ENCODE measurements around the gene KIF27.
"Not testable (repeated sequence)": the region's sequence is repeated elsewhere in the genome, so short reads cannot be mapped to it uniquely, and the experiment has no call there.

KIF27 gene

DNA sequence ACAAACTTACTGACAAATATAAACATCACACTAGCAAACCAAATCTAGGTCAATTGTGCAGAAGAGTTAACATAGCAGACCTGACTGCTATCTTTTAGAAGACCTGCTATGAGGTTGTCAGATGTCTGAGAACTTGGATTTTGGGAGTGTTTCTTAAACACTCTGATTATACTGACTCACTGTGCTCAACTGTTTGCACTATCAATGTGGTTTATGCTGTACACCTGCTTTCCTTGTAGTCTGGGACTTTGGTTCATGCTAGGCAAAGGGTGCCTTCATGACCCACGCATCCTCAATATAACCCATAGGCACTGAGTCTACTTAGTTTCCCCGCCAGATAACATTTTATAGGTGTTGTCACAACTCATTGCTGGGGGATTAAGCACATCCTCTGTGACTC is 26.9 kb downstream of the KIF27 start:
- ATAC-seq; H3K9me3 Mint-ChIP-seq; H3K4me1 Mint-ChIP-seq; H3K36me3 Mint-ChIP-seq; DNase-seq (ENCODE audit: low spot score in 2 of 2); H3K27ac Mint-ChIP-seq; H3K4me3 Mint-ChIP-seq: not testable (repeated sequence)

DNA sequence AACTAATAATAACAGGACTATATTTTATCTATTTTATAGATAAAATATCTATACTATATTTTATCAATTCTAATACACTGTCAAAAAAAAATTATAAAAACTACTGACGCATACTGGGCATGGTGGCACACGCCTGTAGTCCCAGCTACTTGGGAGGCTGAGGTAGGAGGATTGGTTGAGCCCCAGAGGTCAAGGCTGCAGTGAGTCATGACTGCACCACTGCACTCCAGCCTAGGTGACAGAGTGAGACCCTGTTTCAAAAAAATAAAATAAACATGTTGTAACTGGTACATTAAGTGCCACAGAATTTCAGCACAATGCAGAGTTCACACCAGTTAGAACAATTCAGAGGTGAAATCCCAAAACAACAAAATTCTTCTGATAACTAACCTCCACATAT is 34.7 kb downstream of the KIF27 start:
- not testable (repeated sequence) for H3K27ac Mint-ChIP-seq; H3K9me3 Mint-ChIP-seq; H3K4me1 Mint-ChIP-seq; ATAC-seq; DNase-seq (ENCODE audit: low spot score in 2 of 2); H3K36me3 Mint-ChIP-seq; H3K4me3 Mint-ChIP-seq

DNA sequence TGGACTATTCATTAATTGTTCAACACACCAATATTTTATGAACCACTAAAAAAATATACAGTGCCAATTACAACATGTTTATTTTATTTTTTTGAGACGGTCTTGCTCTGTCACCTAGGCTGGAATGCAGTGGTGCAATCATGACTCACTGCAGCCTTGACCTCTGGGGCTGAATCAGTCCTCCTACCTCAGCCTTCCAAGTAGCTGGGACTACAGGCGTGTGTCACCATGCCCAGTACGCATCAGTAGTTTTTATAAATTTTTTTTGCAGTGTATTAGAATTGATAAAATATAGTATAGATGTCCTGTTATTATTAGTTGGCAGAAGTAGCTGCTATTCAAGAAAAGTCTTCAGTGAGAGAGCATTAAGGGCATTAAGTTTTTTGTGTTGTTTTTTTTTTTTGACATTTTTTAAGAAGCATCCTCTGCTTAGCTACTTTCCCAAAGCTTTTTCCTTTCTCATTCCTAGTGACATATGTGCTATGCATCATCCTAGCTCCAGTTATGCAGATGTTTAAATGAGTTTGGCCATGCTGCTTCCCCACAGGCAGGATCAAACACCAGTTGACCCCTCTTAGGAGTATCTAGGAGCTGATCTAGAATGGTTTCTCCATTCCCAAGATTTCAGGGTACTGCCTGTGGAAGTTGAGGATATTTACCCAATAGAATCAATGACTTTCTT is 35.5 kb downstream of the KIF27 start:
- not testable (repeated sequence) for ATAC-seq; H3K4me1 Mint-ChIP-seq; H3K4me3 Mint-ChIP-seq; DNase-seq (ENCODE audit: low spot score in 2 of 2); H3K27ac Mint-ChIP-seq; H3K9me3 Mint-ChIP-seq; H3K36me3 Mint-ChIP-seq

DNA sequence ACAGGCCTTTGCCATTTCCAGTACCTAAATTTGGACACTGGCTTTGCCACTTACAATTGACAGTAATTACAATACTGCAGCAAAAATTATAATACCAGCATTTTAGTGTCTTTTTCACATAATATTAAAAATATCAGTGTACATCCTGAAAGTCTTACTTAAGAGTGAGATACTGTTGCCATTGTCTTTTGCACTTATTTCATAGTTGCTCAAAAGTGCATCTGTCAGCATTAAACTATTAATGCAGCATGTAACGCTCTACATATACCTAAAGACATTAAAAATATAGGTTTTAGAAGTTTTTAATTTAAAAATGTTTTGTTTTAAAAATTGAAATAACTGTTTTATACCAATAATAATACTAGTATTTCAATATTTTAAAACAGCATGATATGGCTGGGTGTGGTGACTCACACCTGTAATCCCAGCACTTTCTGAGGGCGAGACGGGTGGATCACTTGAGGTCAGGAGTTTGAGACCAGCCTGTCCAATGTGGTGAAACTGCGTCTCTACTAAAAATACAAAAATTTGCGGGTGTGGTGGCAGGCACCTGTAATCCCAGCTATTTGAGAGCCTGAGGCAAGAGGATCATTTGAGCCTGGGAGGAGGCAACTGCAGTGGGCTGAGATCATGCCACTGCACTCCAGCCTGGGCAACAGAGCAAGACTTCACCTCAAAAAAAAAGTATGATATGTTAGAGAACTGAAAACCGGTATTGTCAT is 39.4 kb downstream of the KIF27 start:
- DNase-seq (ENCODE audit: low spot score in 2 of 2); H3K4me3 Mint-ChIP-seq: not testable (repeated sequence)

DNA sequence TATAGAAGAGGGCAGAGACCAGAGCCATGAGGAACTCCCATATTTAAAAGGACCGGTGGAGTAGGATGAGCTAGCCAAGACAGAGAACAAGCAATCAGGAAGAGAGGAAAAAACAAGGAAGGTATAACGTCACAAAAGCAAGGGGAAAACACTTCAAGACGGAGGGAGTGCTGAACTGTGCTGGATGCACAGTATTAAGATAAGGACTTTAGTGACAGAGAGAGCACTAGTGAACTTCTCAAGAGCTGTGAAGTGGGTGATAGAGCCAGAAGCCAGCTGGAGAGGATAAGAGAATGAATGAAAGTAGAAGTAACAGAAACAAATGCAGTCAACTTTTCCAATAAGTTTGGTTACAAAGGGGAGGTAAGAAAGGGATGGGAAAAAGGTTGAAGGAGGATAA is 45.7 kb downstream of the KIF27 start:
- not testable (repeated sequence) for H3K27ac Mint-ChIP-seq; H3K4me1 Mint-ChIP-seq; ATAC-seq; H3K36me3 Mint-ChIP-seq; DNase-seq (ENCODE audit: low spot score in 2 of 2); H3K4me3 Mint-ChIP-seq; H3K9me3 Mint-ChIP-seq

More for the DNA sequence above, 39.4 kb downstream of the KIF27 start:
- ATAC-seq, H3K9me3 Mint-ChIP-seq, H3K4me1 Mint-ChIP-seq, H3K36me3 Mint-ChIP-seq, H3K27ac Mint-ChIP-seq: not testable (repeated sequence)

DNA sequence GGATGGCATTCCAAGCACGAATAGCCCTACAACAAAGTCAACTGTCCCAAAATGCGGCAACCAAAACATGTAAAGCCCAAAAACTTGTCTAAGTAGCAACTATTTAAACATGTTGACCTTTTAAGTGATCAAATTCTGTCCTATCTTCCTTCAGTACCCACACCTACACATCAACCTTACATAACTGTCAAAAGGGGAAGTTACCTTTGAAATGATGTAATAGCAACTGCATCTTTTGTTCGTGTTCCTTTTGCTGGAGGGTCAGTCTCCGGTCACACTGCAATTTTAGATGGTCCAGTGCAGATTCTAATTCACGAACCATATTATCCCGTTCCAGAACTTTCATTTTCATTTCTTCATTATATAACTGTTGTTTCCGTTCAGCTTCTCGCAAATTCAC is 71.3 kb downstream of the KIF27 start:
- not testable (repeated sequence) for H3K9me3 Mint-ChIP-seq; H3K4me3 Mint-ChIP-seq; H3K4me1 Mint-ChIP-seq; ATAC-seq; H3K36me3 Mint-ChIP-seq; DNase-seq (ENCODE audit: low spot score in 2 of 2); H3K27ac Mint-ChIP-seq

DNA sequence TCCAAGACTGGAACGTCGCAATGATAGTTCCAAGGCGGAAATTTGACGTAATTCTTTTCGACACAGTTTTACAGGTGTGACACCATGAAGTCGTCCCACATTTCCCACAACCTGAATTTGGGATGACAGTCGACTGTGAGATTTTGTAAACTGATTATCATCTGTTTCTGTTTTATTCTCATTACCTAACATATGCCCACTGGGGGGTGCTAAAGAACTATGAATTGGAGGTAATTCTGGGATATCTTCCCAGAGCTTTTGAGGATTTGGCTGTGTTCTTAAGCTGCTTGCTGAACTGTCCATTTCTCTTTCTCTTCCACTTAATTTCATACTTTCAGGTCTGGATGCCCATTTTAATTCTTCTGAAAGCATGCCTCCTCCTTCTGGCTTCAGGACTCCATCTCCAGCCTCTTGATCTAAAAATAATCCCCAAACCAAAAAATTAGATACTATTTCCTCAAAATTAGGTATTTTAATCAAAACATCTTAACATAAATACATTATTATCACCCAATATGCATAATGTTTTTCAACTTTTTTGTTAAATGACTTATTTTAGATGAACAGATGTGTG is 84.1 kb downstream of the KIF27 start:
- not testable (repeated sequence) for H3K36me3 Mint-ChIP-seq; ATAC-seq; H3K4me1 Mint-ChIP-seq; H3K4me3 Mint-ChIP-seq; H3K9me3 Mint-ChIP-seq; H3K27ac Mint-ChIP-seq; DNase-seq (ENCODE audit: low spot score in 2 of 2)

DNA sequence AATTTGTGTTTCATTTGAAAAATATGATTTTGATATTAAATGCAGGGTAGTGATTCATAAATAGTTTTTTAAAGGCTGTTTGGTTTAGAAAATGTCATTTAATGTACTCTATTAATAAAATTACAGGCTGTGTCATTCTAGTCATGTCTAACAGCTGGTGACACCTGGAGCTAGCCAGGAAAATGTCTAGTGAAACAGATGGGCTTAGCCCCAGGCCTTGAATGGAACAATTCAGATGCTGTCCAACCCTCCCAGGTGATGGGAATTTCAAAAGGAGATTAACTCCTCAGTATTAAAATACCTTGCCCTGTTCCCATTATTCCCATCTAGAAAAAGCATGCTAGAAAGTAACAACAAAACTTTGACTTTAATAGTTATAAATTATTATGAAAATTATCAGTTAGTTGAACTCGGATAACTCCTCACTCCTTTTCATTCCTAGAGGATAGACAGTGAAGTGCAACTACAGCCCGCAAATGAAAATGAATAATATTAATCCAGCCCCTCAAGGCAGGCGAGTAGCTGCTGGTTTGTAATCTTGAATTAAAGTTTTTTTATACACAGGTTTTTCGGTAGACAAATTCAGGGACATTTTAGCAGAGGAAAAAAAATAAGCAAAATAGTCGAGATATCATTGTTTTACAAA is 90.7 kb downstream of the KIF27 start:
- not testable (repeated sequence) for H3K36me3 Mint-ChIP-seq; H3K27ac Mint-ChIP-seq; H3K4me1 Mint-ChIP-seq; DNase-seq (ENCODE audit: low spot score in 2 of 2); H3K9me3 Mint-ChIP-seq; H3K4me3 Mint-ChIP-seq; ATAC-seq

DNA sequence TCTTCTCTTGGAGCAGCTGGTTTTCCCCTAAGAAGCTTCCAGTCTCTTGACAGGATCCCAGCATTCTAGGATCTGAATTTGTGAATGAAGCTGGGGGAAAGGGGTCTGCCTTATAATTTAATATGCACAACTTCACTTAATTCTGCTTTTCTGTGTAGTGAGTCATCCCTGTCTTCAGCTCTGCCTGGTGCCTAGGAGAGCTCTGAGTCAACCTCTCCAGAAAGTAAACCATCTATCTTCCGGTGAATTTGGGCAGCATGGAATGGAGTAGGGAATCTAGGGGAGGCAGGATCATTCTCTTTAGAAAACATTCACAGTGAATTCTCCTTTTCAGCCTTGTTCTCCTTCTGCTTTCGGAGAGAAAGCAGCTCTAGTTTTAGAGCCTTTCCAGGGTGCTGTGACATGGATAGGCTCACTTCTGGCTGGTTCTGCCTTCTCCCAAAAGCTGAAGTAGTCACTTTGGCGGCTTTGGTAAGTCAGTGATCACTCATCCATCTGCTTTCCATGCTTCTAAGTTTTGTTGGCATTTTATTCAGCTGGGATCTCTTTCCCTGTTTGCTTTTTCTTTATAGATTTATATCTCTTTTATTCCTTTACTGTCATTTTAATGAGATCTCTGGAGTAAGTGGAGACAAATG is 96.1 kb downstream of the KIF27 start:
- not testable (repeated sequence) for H3K9me3 Mint-ChIP-seq; H3K36me3 Mint-ChIP-seq; ATAC-seq; DNase-seq (ENCODE audit: low spot score in 2 of 2); H3K27ac Mint-ChIP-seq; H3K4me3 Mint-ChIP-seq; H3K4me1 Mint-ChIP-seq

DNA sequence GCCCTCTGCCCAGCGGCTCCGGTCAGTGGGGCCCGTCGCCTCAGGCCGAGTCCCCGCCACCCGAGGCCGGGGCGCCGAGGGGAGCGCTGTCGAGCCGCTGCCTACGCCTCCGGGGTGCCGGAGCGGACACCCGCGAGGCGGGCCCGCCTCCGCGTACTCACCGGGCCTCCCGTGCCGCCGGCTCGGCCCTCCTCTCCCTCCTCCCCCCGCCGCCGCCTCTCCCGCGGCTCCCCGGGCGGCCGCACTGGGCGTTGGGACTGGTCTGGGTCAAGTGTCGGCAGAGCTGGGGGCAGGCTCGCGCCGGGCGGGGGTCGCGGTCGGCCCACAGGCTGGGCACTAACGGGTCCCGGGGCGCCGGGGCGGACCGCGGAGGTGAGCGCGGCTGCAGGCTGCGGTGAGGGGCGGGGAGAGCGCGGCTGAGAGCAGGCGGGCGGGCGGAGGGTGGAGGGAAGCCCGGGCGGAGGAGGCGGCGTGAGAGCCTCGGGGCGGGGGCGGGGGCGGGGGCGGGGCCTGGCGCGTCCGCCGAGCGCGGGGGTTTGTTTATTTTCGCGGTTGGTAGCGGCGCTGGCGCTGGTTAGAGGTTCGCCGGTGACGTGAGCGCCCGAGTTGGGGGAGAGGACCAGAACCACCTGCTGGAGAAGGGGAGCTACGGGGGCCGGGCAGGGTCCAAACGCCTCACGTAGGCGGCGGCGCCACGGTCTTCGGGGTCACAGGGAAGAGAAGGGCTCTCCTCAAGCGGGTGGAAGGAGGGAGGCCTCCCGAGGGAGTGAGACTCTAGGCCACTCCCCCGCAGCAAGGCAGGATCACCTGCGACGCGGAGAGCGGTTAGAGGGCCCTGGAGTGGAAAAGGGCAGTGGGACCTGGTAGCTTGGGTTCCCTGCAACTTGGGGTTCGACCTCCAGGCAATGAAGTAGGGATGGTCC is 103.6 kb downstream of the KIF27 start, which contains the start of gene GKAP1:
Gene GKAP1, minus strand, starts transcription at position 414 of the 923 bp plus-strand sequence. CDS start 11,252 bp downstream, outside the sequence.
- DNase-seq (ENCODE audit: low spot score in 2 of 2): peak; percentile 60 to 88
- Mint-ChIP-seq H3K4me1 (peaks cover 14% of the 10 kb centered on the region), H3K27ac (peak within 1 kb of the TSS; percentile 84), H3K4me3 (peak within 1 kb of the TSS; percentile 73)
- not testable (repeated sequence) for H3K9me3 Mint-ChIP-seq, H3K36me3 Mint-ChIP-seq
- ATAC-seq: peak; percentile 87

DNA sequence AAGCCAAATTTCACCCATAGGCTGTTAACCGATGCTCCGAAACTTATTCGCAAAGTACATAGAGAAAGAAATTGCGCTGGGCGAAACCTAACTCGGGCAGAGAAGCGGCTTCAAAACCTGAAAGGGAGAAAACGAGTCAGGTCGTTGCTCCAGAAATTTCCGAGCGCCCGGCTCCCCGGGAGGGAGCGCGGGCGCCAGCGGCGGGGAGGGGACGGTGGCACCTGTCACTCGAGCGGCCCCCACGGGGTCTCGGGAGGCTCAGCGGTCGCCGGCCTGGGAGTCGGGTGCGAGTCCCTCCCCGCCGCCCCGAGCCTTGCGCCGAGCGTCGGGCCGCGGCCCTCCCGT is 104.2 kb downstream of the KIF27 start:
- Mint-ChIP-seq H3K27ac (peak overlapping the region; percentile 84), H3K4me3 (peak overlapping the region; percentile 73), H3K4me1 (peaks cover 14% of the 10 kb centered on the region)
- ATAC-seq; H3K9me3 Mint-ChIP-seq; H3K36me3 Mint-ChIP-seq; DNase-seq (ENCODE audit: low spot score in 2 of 2): not testable (repeated sequence)

DNA sequence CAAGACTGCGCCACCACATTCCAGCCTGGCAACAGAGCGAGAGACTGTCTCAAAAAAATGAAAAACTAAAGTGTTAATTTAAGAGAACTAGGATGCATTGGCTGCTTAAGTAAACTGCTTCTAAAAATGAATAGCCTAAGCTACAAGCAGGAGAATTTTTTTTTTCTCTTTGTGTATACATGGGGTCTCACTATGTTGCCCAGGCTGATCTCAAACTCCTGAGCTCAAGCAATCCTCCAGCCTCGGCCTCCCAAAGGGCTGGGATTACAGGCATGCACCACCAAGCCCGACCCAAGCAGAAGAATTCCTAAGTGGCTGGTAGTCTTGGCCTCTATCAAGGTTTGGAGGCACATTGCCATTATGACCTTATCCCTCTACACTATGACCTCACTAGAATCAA is 106.1 kb downstream of the KIF27 start:
- H3K27ac Mint-ChIP-seq; H3K9me3 Mint-ChIP-seq; ATAC-seq; H3K36me3 Mint-ChIP-seq; H3K4me3 Mint-ChIP-seq; DNase-seq (ENCODE audit: low spot score in 2 of 2): not testable (repeated sequence)
- peaks cover 14% of the 10 kb centered on the region for H3K4me1 Mint-ChIP-seq

DNA sequence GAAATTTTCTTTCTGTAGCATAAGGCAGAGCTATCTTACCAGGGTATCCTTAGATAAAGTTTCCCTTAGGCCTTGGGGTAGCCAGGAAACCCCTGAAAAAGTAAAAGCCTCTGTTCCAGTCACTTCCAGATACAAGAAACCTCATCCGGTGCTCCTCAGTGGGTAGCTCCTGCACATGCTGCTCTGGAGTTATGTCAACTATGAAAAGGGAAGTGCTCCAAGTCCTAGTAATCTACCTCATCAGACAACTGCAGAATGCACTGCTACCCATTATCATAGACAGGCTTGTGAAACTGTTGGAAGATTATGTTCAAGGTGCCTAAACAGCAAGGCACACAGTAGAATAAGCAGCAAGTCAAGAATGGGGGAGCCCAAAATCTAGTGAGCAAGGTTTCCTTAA is 112.0 kb downstream of the KIF27 start:
- not testable (repeated sequence) for H3K27ac Mint-ChIP-seq; H3K4me1 Mint-ChIP-seq; H3K36me3 Mint-ChIP-seq; H3K4me3 Mint-ChIP-seq; ATAC-seq; DNase-seq (ENCODE audit: low spot score in 2 of 2); H3K9me3 Mint-ChIP-seq

DNA sequence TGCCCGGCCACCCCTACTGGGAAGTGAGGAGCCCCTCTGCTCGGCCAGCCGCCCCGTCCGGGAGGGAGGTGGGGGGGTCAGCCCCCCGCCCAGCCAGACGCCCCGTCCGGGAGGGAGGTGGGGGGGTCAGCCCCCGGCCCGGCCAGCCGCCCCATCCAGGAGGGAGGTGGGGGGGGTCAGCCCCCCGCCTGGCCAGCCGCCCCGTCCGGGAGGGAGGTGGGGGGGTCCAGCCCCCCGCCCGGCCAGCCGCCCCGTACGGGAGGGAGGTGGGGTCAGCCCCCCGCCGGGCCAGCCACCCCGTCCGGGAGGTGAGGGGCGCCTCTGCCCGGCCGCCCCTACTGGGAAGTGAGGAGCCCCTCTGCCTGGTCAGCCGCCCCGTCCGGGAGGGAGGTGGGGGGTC is 116.8 kb downstream of the KIF27 start:
- ATAC-seq; H3K27ac Mint-ChIP-seq; H3K4me3 Mint-ChIP-seq; H3K9me3 Mint-ChIP-seq; H3K4me1 Mint-ChIP-seq; H3K36me3 Mint-ChIP-seq; DNase-seq (ENCODE audit: low spot score in 2 of 2): not testable (repeated sequence)
